ENCODE measurements around the gene ZNF800. TPM values are rescaled to one million over a fixed set of nuclear protein-coding genes. Genes with fewer than 3 reads are reported as not detected.
A peak's percentile ranks its signal among the peaks of the same experiment; 100 is the strongest.

The ZNF800 gene
- total and polyA plus RNA-seq, 8 donors = 3.8 to 41.9 (median 20.9) TPM

DNA sequence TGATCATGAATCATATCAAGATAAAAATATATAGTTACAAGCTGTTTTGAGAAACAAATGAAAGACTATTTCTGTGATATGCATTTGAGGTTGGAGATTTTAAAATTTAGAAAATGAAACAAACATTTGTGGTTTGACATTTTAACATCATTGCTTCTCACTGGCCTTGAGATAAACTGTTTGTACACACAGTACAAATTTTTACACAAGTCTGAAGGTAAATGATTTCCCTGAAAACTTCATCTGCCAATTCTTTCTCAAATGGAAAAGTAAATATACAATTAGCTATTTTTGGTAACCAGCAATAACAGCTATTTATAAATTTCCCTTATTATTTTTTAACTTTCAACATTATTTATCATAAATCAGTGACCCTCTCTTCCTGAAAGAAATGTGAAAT is 38.6 kb downstream of the ZNF800 start:
- no peaks in the 10 kb centered on the region for H3K27me3 ChIP-seq
- H3K27ac ChIP-seq = no peak overlapping the region
- peaks cover 0 to 12% (median 5%) of the 10 kb centered on the region in 4 donors for H3K36me3 ChIP-seq
- H3K4me3 ChIP-seq = no peak overlapping the region
- no peaks in the 10 kb centered on the region for H3K9me3 ChIP-seq
- intact Hi-C loops (cut with DNase I; ENCODE audit: low total_unique reads) = no loop called here
- DNase-seq = no peak
- TF ChIP-seq POLR2A (IDR thresholded peaks at IDR 0.05) (no peak), EP300 (IDR thresholded peaks at IDR 0.05) (no peak), POLR2AphosphoS5 (IDR thresholded peaks at IDR 0.05) (no peak)
- TF ChIP-seq, protein P1, sequence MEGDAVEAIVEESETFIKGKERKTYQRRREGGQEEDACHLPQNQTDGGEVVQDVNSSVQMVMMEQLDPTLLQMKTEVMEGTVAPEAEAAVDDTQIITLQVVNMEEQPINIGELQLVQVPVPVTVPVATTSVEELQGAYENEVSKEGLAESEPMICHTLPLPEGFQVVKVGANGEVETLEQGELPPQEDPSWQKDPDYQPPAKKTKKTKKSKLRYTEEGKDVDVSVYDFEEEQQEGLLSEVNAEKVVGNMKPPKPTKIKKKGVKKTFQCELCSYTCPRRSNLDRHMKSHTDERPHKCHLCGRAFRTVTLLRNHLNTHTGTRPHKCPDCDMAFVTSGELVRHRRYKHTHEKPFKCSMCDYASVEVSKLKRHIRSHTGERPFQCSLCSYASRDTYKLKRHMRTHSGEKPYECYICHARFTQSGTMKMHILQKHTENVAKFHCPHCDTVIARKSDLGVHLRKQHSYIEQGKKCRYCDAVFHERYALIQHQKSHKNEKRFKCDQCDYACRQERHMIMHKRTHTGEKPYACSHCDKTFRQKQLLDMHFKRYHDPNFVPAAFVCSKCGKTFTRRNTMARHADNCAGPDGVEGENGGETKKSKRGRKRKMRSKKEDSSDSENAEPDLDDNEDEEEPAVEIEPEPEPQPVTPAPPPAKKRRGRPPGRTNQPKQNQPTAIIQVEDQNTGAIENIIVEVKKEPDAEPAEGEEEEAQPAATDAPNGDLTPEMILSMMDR (IDR thresholded peaks at IDR 0.05) = no peak
- no peaks in the 10 kb centered on the region for H3K4me1 ChIP-seq

DNA sequence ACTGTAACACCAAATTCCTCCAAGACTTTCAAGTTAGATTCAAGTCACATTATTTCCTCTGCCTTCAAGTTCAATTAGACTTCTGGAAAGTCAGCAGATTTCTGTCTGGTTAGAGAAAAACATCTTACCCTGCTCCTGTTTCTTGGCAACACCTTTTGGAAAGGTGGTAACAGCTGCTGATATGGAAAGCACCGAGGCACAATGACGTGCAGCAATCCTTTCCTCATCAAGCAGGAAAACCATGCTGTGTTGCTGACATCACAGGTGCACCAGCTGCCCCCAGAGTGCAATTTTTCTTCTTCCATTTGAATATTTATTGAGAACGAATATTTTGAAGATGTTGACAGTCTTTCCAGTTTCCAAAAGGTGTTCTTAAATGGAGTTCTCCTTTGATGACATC is 41.9 kb downstream of the ZNF800 start:
- peak in 1 of 2 donors; percentile 4 for DNase-seq
- intact Hi-C loops (cut with DNase I; ENCODE audit: low total_unique reads) = no loop called here
- Histone ChIP-seq H3K4me1 (peaks cover 0 to 13% (median 7%) of the 10 kb centered on the region in 4 donors), H3K9me3 (no peaks in the 10 kb centered on the region), H3K27ac (no peak overlapping the region), H3K27me3 (no peaks in the 10 kb centered on the region), H3K36me3 (peaks cover 0 to 8% (median 3%) of the 10 kb centered on the region in 4 donors), H3K4me3 (no peak overlapping the region)
- 39 to 59% (median 54%) methylated on average over 3 of the region's 3 CpGs for WGBS, 5 donors
- TF ChIP-seq, protein P1 (IDR thresholded peaks at IDR 0.05) = no peak
- TF ChIP-seq EP300 (IDR thresholded peaks at IDR 0.05) = no peak
- TF ChIP-seq POLR2AphosphoS5 (IDR thresholded peaks at IDR 0.05) = no peak
- TF ChIP-seq POLR2A (IDR thresholded peaks at IDR 0.05) = no peak

DNA sequence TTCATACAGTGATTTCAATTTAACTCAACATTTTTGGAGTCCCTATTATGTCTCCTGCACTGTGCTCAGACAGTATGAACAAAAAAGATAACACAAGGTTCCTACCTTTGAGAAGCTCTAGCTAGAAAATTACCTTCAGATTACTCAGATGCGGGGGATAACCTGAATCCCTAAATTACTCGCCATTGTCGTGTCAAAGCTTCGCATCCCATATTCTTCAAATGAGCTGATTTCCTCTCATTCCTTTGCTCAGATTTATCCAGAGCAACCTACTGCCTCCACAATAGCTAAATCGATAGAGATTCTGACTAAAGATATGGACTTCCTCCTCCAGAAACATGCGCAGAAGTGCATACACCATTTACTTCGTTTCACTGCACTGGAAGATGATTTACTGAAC is 42.6 kb downstream of the ZNF800 start:
- Histone ChIP-seq H3K4me1 (peaks cover 0 to 13% (median 7%) of the 10 kb centered on the region in 4 donors), H3K27ac (no peak overlapping the region), H3K27me3 (no peaks in the 10 kb centered on the region), H3K36me3 (peaks cover 0 to 5% (median under 1%) of the 10 kb centered on the region in 4 donors), H3K4me3 (no peak overlapping the region), H3K9me3 (no peaks in the 10 kb centered on the region)
- TF ChIP-seq POLR2A (IDR thresholded peaks at IDR 0.05) (no peak), POLR2AphosphoS5 (IDR thresholded peaks at IDR 0.05) (no peak), EP300 (IDR thresholded peaks at IDR 0.05) (no peak)
- TF ChIP-seq, protein P1 (IDR thresholded peaks at IDR 0.05) = no peak
- no peak for DNase-seq
- 84 to 90% (median 87%) methylated on average over 7 of the region's 7 CpGs for WGBS, 5 donors
- intact Hi-C loops (cut with DNase I; ENCODE audit: low total_unique reads) = no loop called here

DNA sequence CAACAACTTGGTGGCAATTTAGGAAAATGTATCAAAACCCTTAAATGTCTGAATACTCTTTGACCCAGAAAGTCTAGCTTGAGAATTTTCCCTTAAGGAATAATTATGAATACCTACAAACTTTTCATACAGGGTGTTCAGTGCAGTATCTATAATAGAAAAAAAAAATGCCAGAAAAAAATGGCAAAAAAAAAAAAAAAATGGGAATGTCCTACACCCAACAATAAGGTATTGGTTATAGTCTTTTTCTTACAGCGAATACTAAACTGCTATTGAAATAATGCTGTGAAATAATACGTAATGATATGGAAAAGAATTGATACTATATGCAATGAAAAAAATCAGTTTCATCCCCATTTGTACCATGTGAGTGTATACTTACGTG is 44.3 kb downstream of the ZNF800 start:
- H3K4me3 ChIP-seq = peak overlapping the region; percentile 32 to 42 (median 41)
- TF ChIP-seq EP300 (IDR thresholded peaks at IDR 0.05) = no peak
- TF ChIP-seq POLR2AphosphoS5 (IDR thresholded peaks at IDR 0.05) = no peak
- TF ChIP-seq, protein P1 (IDR thresholded peaks at IDR 0.05) = no peak
- TF ChIP-seq POLR2A (IDR thresholded peaks at IDR 0.05) = no peak
- no peak overlapping the region for H3K27ac ChIP-seq

More for the DNA sequence above, 44.3 kb downstream of the ZNF800 start:
- no peak for DNase-seq
- no peaks in the 10 kb centered on the region for H3K9me3 ChIP-seq
- peaks cover 0 to 13% (median 7%) of the 10 kb centered on the region in 4 donors for H3K4me1 ChIP-seq
- intact Hi-C loops (cut with DNase I; ENCODE audit: low total_unique reads) = no loop called here
- 85 to 95% (median 90%) methylated on average over 3 of the region's 3 CpGs for WGBS, 5 donors
- no peaks in the 10 kb centered on the region for H3K27me3 ChIP-seq
- H3K36me3 ChIP-seq = no peaks in the 10 kb centered on the region
